Measurements from ENCODE around the gene CAPN5. TPM values are rescaled to one million over a fixed set of nuclear protein-coding genes. Genes with fewer than 3 reads are reported as not detected.

Gene CAPN5
- total RNA-seq, 1 donor from 2014 or later = 18.3 TPM

DNA sequence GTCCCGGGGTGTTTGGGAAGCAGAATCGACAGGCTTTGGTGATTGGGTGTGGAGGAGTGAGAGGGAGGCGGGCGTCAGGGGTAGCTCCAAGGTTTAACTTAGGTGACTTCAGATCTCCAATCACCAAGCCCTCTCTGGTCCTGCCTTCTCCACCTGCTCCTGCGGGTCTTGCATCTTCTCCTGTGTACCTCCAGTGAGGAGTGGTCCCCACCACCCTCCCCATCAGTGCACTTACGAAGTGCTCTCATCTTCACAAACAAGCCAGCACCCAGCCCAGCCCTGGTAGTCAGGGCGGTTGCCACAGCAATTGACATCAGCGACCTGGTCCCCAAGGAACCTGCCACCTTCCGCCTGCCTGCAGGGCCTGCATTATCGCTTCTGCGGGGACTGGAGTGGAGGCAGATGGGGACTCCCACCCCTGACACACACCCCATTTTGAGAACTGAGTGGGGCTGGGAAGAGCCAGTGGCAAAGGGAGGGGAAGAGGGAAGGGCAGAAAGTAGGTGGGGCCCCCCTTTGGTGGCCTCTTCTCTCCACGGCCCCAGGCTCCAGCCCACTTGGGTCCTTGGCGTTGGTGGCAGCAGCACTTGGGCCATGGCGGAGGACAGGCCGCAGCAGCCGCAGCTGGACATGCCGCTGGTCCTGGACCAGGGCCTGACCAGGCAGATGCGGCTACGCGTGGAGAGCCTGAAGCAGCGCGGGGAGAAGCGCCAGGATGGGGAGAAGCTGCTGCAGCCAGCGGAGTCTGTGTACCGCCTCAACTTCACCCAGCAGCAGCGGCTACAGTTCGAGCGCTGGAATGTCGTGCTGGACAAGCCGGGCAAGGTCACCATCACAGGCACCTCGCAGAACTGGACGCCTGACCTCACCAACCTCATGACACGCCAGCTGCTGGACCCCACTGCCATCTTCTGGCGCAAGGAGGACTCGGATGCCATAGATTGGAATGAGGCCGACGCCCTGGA, 35.8 kb downstream of the CAPN5 start, which contains the start of gene OMP:
Gene OMP (plus strand): TSS at position 595 of the 965 bp plus-strand sequence. CDS start 0 bp downstream, at position 595.
- Mint-ChIP-seq H3K27me3 (ENCODE audit: low read depth) (no peaks in the 10 kb centered on the region), H3K27ac (no peak within 1 kb of the TSS), H3K36me3 (peaks cover 8% of the 10 kb centered on the region), H3K4me3 (no peak within 1 kb of the TSS), H3K4me1 (peaks cover 3% of the 10 kb centered on the region), H3K9me3 (no peaks in the 10 kb centered on the region)
- DNase-seq (ENCODE audit: low spot score in 2 of 2, unreplicated experiment in 2 of 2) = no peak
- TF ChIP-seq CTCF (IDR thresholded peaks at IDR 0.05; ENCODE audit: unreplicated experiment) = no peak

- peaks cover 8% of the 10 kb centered on the region for H3K36me3 Mint-ChIP-seq
- DNase-seq (ENCODE audit: low spot score in 2 of 2, unreplicated experiment in 2 of 2) = no peak
- H3K4me3 Mint-ChIP-seq = no peak overlapping the region
- H3K9me3 Mint-ChIP-seq = no peaks in the 10 kb centered on the region
- no peak overlapping the region for H3K27ac Mint-ChIP-seq
- H3K27me3 Mint-ChIP-seq (ENCODE audit: low read depth) = no peaks in the 10 kb centered on the region
- H3K4me1 Mint-ChIP-seq = peaks cover 10% of the 10 kb centered on the region
- TF ChIP-seq CTCF (IDR thresholded peaks at IDR 0.05; ENCODE audit: unreplicated experiment) = no peak
Measured at GRCh38 chr11:77103319-77103718, 36.5 kb downstream of the CAPN5 start.

GRCh38 chr11:77104727-77105126, 38.0 kb downstream of the CAPN5 start:
- peaks cover 8% of the 10 kb centered on the region for H3K36me3 Mint-ChIP-seq
- H3K4me3 Mint-ChIP-seq = no peak overlapping the region
- no peak overlapping the region for H3K27ac Mint-ChIP-seq
- no peaks in the 10 kb centered on the region for H3K27me3 Mint-ChIP-seq (ENCODE audit: low read depth)
- no peaks in the 10 kb centered on the region for H3K9me3 Mint-ChIP-seq
- peaks cover 18% of the 10 kb centered on the region for H3K4me1 Mint-ChIP-seq
- DNase-seq (ENCODE audit: low spot score in 2 of 2, unreplicated experiment in 2 of 2) = no peak
- no peak for TF ChIP-seq CTCF (IDR thresholded peaks at IDR 0.05; ENCODE audit: unreplicated experiment)

- Mint-ChIP-seq H3K36me3 (no peaks in the 10 kb centered on the region), H3K4me3 (no peak overlapping the region), H3K27ac (no peak overlapping the region), H3K9me3 (no peaks in the 10 kb centered on the region), H3K4me1 (peaks cover 19% of the 10 kb centered on the region), H3K27me3 (ENCODE audit: low read depth) (no peaks in the 10 kb centered on the region)
- no peak for TF ChIP-seq CTCF (IDR thresholded peaks at IDR 0.05; ENCODE audit: unreplicated experiment)
- DNase-seq (ENCODE audit: low spot score in 2 of 2, unreplicated experiment in 2 of 2) = no peak
Measured at GRCh38 chr11:77106321-77106720, 39.5 kb downstream of the CAPN5 start.

- Mint-ChIP-seq H3K36me3 (no peaks in the 10 kb centered on the region), H3K27me3 (ENCODE audit: low read depth) (no peaks in the 10 kb centered on the region), H3K9me3 (no peaks in the 10 kb centered on the region), H3K27ac (no peak overlapping the region), H3K4me3 (no peak overlapping the region), H3K4me1 (peaks cover 19% of the 10 kb centered on the region)
- no peak for DNase-seq (ENCODE audit: low spot score in 2 of 2, unreplicated experiment in 2 of 2)
- no peak for TF ChIP-seq CTCF (IDR thresholded peaks at IDR 0.05; ENCODE audit: unreplicated experiment)
Measured at GRCh38 chr11:77106759-77107158, 40.0 kb downstream of the CAPN5 start.
